Right lobe of liver (tissue), 6 donors: ENCODE results near the gene LRFN3. TPM values are rescaled to one million over a fixed set of nuclear protein-coding genes. Genes with fewer than 3 reads are reported as not detected.

ENCODE experiments used
- ATAC-seq, 4 donors: fragments of 200-7000 bp; cut with Tn5 transposase; one replicate each; pipeline ENCODE4 v1.9.1; 2020; ENCODE audit warnings: mild to moderate bottlenecking in 4 of 4, moderate library complexity in 4 of 4
- DNase-seq, 3 donors: peaks; one replicate each; pipeline ENCODE4 v3.0.0-alpha.2; 2020
- H3K27ac ChIP-seq, 3 donors: fragments of 200-600 bp; one replicate each; pipeline ENCODE4 v1.8.0; 2022
- H3K27me3 ChIP-seq, 2 donors: fragments of 200-600 bp; one replicate each; pipeline ENCODE4 v1.8.0; 2022
- H3K36me3 ChIP-seq, 4 donors: fragments of 200-600 bp; sonication (generic) in 1 of 4; one replicate each; pipeline versions ENCODE4 v1.5.1 to v1.8.0; 2017 to 2022; ENCODE audit warnings: control low read depth in 1 of 4
- H3K4me1 ChIP-seq, 4 donors: fragments of 200-600 bp; sonication (generic) in 1 of 4; one replicate each; pipeline versions ENCODE4 v1.5.1 to v1.8.0; 2017 to 2022; ENCODE audit warnings: control low read depth in 1 of 4
- H3K4me3 ChIP-seq, 3 donors: fragments of 200-600 bp; one replicate each; pipeline ENCODE4 v1.8.0; 2022
- H3K9me3 ChIP-seq, 4 donors: fragments of 200-600 bp; sonication (generic) in 1 of 4; one replicate each; pipeline versions ENCODE4 v1.5.1 to v1.8.0; 2017 to 2022; ENCODE audit warnings: control low read depth in 1 of 4
- POLR2A ChIP-seq: fragments of 450-650 bp; IDR thresholded peaks from one replicate; pipeline ENCODE4 v1.6.1; 2017; ENCODE audit warnings: antibody characterized with exemption, mild to moderate bottlenecking
- WGBS: methylation state at CpG from one replicate; pipeline ENCODE4 v1.1.6; 2018; ENCODE audit warnings: low coverage, low lambda C conversion rate; ENCODE audit not compliant: insufficient coverage; ENCODE audit errors: missing lambda C conversion rate; 5-methylcytosine and 5-hydroxymethylcytosine counted together
- intact Hi-C, 2 donors: fragments of 100-400 bp; cut with DNase I; formaldehyde crosslinking; loops; one replicate each; pipeline versions ENCODE4 v1.11.2 to v1.14.1; 2022
- total RNA-seq, 6 experiments: library from RNA; depleted of rRNA in 2 of 6; stranded (reverse); fragments of >200 nt in 2 of 6; fragmentation: NEBNext Ultra II Directional in 3 of 6; extraction: Animal tissue kit (Norgen Biotek cat#: 25700) in 3 of 6; gene quantifications; one replicate each; pipeline versions ENCODE4 v1.1.0 to v1.2.4, GENCODE V29; 2016 to 2023
- TF ChIP-seq, protein P1 (sequence below), 4 donors: fragments of 200-600 bp in 3 of 4; fragments of 450-650 bp in 1 of 4; IDR thresholded peaks; one replicate each; pipeline versions ENCODE4 v1.5.1 to v1.8.0; 2016 to 2022; ENCODE audit warnings: antibody characterized with exemption in 4 of 4, mild to moderate bottlenecking in 2 of 4
- donor health status: DM: no; HTN: yes; CAD: no.
- donor health status: DM: no; HTN: no; CAD: no.
- donor health status: DM: no; HTN: no; CAD: no.
- donor health status: DM: no; HTN: yes; CAD: no.
- donor health status: DM: no; HTN: yes; CAD: no.

LRFN3 gene
- total RNA-seq, 6 experiments from 2014 or later: 5.6 to 8.6 (median 7.0) TPM

DNA sequence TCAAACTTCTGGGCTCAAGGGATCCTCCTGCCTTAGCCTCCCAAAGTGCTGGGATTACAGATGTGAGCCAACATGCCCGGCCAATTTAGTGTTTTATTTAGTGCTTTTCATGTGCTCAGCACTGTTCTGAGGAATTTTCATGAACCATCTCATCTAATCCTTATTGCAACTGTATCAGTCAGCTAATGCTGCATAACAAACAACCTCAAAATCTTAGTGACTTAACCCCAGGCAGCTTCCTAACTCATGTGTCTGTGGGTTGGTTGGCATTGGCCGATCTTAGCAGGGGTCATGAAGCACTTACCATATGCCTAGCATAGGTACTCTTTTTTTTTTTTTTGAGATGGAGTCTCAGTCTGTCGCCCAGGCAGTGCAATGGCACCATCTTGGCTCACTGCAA, 52.6 kb downstream of the LRFN3 start:
- no peaks in the 10 kb centered on the region for H3K36me3 ChIP-seq
- ATAC-seq (no peak), DNase-seq (no peak)
- WGBS: 70% methylated on average over 3 of the region's 3 CpGs
- no peaks in the 10 kb centered on the region for H3K4me1 ChIP-seq
- no peak overlapping the region for H3K27ac ChIP-seq
- peaks cover 0 to 5% of the 10 kb centered on the region in 2 donors for H3K27me3 ChIP-seq
- H3K4me3 ChIP-seq: no peak overlapping the region
- TF ChIP-seq POLR2A: no peak
- H3K9me3 ChIP-seq: no peaks in the 10 kb centered on the region
- intact Hi-C loops: no loop called here

DNA sequence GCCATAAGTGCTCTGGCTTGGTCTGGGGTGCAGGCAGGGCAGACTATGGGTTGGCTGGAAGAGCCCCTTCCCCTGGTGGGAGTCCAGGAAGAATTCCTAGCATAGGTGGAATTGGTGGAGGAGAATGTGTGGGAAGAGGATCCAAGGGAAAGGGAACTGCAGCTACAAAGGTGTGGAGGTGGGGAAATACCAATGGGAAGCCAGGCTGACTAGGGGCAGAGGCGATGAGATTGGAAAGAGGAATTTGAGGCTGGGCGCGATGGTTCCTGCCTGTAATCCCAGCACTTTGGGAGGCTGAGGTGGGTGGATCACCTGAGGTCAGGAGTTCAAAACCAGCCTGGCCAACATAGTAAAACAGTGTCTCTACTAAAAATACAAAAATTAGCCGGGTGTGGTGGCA, 54.0 kb downstream of the LRFN3 start:
- Histone ChIP-seq H3K36me3 (no peaks in the 10 kb centered on the region), H3K27ac (no peak overlapping the region), H3K4me3 (no peak overlapping the region), H3K4me1 (peaks cover 0 to 5% (median 0%) of the 10 kb centered on the region in 4 donors), H3K9me3 (no peaks in the 10 kb centered on the region), H3K27me3 (peaks cover 0 to 5% of the 10 kb centered on the region in 2 donors)
- TF ChIP-seq POLR2A: no peak
- TF ChIP-seq, protein P1, sequence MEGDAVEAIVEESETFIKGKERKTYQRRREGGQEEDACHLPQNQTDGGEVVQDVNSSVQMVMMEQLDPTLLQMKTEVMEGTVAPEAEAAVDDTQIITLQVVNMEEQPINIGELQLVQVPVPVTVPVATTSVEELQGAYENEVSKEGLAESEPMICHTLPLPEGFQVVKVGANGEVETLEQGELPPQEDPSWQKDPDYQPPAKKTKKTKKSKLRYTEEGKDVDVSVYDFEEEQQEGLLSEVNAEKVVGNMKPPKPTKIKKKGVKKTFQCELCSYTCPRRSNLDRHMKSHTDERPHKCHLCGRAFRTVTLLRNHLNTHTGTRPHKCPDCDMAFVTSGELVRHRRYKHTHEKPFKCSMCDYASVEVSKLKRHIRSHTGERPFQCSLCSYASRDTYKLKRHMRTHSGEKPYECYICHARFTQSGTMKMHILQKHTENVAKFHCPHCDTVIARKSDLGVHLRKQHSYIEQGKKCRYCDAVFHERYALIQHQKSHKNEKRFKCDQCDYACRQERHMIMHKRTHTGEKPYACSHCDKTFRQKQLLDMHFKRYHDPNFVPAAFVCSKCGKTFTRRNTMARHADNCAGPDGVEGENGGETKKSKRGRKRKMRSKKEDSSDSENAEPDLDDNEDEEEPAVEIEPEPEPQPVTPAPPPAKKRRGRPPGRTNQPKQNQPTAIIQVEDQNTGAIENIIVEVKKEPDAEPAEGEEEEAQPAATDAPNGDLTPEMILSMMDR (IDR thresholded peaks at IDR 0.05): no peak
- 67% methylated on average over 4 of the region's 4 CpGs for WGBS
- no peak for DNase-seq
- no peak for ATAC-seq
- intact Hi-C loops: no loop called here

DNA sequence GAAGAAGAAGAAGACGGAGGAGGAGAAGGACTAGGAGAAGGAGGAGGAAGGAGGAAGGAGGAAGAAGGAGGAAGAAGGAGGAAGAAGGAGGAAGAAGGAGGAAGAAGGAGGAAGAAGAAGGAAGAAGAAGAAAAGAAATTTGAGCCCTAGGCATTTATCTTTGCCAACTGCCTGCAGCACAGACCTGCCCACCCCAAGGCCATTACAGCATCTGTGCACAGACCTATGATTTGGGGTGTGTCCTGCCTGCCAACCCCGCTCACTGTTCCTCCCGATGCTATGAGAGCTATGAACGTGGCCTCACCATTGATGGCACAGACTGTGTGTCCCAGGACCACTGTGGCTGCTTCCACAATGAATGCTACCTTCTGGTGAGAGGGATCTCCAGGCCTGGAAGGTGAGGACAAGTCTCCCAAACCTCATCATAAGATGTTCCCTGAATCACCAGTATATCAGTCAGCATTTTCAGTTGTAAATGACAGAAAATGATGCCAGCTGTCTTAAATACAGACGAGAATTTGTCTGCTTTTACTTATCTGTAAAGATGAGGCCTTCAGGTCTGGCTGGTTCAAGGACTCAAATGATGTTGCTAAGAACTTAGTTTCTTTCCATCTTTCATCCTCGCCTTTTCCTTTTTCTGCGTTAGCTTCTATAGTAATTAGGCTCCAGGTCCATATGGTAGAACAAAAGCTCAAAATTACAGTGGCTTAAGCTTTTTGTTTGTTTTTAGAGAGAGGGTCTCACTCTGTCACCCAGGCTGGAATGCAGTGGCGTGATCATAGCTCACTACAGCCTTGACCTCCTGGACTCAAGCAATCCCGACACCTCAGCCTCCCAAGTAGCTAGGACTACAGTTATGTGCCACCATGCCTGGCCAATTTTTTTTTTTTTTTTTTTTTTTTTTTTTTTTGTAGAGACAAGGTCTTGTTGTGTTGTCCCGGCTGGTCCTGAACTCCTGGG, 54.9 kb downstream of the LRFN3 start:
- intact Hi-C loops: no loop called here

DNA sequence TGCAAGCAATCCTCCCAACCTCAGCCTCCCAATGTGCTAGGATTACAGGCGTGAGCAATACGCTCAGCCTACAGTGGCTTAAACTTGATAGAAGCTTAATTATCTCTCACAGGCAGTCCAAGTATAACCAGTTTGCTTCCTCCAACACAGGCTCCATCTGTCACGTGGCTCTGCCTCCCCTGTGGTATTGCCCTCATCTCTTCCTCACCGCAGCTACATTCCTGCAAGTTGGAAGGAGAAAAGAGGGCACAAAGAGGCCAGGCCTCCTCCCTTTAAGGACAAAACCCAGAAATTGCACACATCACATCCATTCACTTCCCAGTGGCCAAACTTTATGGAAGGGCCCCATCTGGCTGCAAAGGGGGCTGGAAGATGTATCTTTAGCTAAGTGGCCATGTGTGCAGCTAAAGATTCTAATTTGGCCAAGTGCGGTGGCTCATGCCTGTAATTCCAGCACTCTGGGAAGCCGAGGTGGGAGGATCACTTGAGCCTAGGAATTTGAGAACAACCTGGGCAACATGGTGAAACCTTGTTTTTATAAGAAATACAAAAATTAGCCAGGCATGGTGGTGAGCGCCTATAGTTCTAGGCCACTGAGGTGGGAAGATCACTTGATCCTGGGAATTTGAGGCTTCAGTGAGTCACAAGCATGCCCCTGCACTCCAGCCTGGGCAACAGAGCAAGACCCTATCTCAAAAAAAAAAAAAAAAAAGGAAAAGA, 55.7 kb downstream of the LRFN3 start:
- DNase-seq (no peak), ATAC-seq (no peak)
- no peaks in the 10 kb centered on the region for H3K27me3 ChIP-seq
- no peaks in the 10 kb centered on the region for H3K36me3 ChIP-seq
- peaks cover 0 to 14% (median 4%) of the 10 kb centered on the region in 4 donors for H3K4me1 ChIP-seq
- no peak overlapping the region for H3K4me3 ChIP-seq
- intact Hi-C loops: no loop called here
- 76% methylated on average over 7 of the region's 7 CpGs for WGBS
- H3K27ac ChIP-seq: no peak overlapping the region
- no peaks in the 10 kb centered on the region for H3K9me3 ChIP-seq
- no peak for TF ChIP-seq POLR2A
- TF ChIP-seq, protein P1 (IDR thresholded peaks at IDR 0.05): no peak

More for the DNA sequence above, 54.9 kb downstream of the LRFN3 start:
- no peak for ATAC-seq
- Histone ChIP-seq H3K4me3 (no peak overlapping the region), H3K9me3 (no peaks in the 10 kb centered on the region), H3K4me1 (peaks cover 0 to 7% (median under 1%) of the 10 kb centered on the region in 4 donors), H3K36me3 (no peaks in the 10 kb centered on the region), H3K27ac (no peak overlapping the region), H3K27me3 (peaks cover 0 to 4% of the 10 kb centered on the region in 2 donors)
- no peak for TF ChIP-seq POLR2A
- TF ChIP-seq, protein P1 (IDR thresholded peaks at IDR 0.05): no peak
- WGBS: 74% methylated on average over 10 of the region's 10 CpGs
- no peak for DNase-seq
